HS-27A (cell line): ENCODE data around the gene SLC26A9.

Source experiments
- DNase-seq: peaks from one replicate; pipeline ENCODE4 v3.0.0-alpha.2; 2012; ENCODE audit warnings: low read depth, missing footprints

The SLC26A9 gene

DNA sequence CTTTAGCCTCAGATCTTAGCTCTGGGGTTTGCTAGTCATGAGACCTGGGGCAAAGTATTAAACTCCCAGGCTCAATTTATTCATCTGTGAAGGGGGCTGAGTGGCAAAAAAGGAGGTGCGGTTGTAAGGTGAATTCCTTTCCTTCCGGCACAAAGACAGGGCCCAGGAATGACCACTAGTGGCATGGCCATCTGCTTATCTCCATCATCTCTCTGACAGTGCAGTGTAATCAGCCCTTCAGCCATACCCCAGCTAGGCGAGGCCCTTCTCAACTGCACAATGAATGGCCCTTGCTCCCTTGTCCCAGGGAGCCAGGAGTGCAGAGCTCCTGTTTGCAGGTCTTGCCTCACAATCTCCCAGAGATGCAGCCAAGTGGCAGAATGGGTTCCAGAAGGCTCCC, 5.6 kb upstream of the SLC26A9 start:
- no peak for DNase-seq

DNA sequence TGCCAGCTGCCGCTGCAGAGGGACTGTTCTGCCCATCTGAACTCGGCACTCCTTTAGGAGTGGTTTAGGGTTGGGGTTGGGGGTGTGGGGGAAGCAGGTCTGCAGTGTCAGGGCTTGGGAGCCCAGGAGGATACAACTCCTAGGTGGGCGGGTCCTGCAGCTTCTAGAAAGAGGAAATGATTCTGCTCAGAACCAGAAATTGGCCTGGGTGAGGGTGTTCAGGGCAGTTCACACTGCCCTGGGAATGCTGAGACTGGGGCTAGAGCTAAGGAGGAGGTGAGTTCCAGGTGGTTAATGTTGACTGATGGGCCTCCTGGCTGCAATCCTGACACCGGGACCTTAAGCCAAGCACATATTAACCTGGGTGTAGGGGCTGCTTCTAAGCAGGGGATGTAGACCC, 4.8 kb upstream of the SLC26A9 start:
- no peak for DNase-seq

DNA sequence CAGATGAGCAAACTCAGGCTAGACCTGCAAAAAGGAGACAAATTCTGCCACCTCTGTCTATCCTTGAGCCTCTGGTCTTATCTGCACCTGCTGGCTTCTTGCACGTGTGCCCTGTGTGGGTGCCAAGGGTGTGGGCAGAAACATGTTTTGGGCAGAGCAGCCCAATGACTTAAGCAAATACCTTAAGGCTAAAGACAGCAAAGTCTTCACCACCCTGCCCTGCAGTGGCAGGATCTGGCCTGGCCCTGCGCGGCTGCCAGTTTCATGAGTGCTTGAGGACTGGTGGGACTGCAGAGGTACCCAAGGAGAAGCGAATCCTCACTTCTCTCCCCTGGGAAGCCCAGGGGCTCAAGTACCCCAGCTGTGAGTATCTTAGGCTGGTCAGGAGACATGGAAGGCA, 3.8 kb upstream of the SLC26A9 start:
- DNase-seq: no peak

DNA sequence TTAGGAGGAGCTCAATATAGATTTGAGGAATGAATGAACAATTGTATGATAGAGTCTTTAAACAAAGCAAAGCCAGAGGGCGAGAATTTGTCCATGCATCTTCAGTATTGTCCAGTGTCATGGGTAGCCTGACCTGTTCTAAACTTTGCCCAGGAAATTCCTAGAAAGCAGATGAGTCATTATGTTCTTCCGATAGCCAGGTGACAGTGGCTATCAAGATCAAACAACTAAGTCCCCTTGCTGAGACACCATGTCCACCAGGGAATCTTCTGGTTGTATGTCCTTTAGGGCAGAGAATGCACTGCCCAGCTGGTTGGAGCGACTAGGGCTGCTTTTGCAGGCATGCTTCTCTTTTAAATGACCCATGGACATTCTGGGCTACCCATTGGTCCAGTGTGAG, 1.8 kb upstream of the SLC26A9 start:
- no peak for DNase-seq

DNA sequence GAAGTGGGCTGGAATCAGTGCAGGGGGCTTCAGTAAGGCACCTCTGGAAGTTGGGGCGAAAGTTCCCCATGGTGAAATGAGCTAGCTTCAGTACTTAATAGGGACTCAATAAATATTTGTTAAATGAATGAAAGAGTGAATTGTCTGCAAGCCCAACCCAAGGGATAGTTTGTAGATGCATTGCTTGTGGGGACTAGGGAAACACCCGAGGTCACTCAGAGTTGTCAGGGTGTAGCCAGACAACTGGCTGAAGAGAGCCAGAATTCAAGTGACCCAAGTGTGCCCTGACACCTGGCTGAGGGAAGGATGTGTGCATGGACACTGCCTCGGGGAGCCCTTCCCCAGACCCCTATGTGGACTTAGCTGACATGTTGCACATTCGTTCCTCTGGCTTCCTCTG, 1.3 kb upstream of the SLC26A9 start:
- DNase-seq: no peak

DNA sequence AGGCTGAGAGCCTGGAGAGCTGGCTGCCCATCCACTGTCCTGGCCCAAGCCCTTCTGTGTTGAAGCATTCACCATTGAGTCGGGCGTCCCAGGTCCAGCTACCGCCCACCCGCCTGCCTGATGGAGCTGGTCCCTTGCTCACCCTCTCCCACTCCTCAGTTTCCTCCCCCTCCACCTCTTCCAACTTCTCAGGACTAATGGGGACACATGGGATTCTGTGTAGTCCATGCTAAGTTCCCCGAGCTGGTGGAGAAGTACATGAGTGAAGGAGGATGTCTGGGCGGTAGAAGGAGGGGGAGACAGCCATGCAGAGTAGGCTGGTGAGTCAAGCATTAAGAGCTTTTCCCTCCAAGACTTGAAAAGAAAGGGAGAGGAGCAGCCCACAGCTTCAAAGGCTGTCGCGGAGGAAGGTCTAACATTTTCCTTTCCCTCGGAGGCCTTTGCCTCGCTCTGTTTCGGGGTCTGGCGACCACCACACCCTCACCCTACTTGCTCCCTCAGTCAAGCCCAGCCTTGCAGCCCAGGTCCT, 561 bp downstream of the SLC26A9 start:
- DNase-seq: no peak

DNA sequence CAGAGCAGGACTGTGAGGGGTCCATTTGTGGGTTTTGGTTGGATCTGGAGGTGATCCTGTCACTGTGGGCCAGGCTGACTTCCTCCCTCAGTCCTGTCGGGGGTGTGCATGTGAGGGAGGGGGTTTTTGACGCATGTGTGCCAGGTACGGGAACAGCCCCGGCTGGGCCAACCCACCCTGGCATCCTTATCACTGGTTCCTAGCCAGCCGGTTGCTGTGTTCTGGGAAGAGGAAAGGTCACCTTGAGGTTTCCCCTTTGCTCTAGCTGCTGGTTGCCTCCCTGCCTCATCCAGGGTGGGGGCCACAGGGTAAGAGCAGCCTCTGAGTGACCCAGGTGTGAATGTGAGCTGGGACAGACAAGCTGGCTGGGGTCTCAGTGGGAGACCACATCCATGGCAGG, 2.5 kb downstream of the SLC26A9 start:
- no peak for DNase-seq

DNA sequence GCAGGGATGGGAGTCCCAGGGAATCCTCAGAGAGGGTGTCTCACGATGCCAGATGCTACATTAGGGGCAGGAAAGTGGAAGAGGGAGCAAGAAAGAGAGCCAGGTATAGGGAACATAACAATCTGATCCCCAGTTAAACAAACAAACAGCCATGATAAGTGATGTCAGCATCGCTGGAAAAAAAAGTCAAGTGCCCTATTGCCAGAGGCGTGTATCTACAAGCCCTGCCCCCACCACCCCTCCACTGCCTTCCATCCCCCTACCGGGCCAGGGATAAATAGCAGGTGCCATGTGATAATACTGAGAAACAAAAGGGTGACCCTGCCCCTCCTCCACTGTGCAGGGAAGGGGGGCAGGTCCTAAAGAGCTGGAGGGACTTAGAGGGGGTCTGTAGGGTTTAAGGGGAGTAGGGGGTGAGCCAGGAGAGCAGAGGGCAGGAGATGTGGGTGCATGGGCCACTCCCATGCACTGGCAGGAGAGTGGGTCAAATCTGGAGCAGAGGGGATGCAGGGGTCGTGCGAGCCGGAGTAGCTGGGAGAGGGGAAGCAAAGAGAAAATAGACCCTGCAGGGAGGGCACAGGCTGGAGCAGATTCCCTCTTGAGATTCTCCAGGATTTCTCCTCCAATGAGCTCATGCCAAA, 3.4 kb downstream of the SLC26A9 start:
- no peak for DNase-seq

DNA sequence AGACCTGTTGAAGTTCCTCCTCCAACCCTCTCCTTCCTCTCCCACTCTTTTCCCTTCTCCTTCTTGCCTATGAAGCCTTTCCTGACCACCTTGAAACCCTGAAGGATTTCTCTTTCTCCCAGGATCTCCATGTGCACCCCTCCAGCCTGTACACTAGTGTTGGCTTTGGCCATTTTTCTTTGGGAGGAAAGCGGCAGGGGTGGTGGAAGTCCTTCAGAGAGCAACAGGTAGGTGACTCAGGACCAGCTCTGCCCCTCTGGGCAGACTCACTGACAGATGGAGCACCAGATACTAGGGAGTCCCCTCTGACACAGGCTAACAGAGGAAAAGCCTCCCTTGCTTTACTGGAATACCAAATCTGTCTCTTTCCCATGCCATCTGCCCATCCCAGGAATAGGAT, 4.6 kb downstream of the SLC26A9 start:
- DNase-seq: no peak

DNA sequence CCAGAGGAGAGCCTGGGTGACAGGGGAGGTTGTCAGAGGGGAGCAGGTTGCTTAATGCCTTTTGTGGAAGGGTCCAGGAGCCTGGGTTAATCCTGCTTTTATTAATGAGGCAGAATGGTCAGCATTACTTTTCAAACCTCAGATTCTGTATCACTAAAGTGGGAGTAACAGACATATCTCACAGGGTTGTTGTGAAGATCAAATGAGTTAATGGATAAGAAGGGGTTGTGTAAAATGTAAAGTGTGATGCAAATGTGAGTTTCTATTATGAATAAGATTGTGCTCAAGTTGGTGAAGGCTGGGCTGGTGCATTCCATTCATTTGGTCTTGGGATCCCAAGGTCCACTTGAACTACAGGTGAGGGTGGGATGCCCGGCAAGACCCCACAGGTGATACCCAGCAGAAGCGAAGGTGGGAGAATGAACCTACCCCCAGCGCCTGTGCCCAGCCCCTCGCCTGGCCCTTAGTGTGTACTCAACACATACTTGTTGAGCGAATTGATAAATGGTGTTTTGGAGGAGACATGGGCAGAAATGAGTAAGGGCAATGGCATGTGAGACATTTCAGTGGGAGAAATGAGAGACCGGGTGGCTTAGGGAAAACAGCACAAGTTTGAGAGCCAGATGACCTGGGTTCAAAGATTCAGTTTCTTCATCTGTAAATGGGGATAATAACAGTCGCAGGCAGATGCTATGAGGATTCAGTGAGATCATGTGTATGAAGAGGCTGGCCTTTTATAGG, 6.2 kb downstream of the SLC26A9 start:
- peak; percentile 75 for DNase-seq

DNA sequence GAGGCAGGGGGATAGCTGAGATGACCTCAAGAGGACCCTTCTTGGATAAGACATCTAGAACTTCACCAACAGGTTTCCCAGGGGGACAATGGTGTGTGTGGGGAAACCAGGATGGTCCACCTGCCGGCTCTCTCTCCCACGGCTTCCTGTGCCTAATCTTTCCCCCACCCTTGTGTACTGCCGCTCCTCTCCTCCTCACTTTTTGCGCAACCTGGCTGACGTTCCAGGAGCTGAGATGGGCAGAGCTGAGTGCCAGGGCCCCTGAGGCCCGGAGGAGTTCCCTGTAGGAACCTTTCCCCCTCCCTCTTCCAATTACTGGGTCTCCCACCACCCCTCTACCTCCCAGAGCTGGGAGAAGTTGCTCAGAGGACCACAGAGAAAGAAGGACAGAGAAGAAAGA, 6.9 kb downstream of the SLC26A9 start:
- DNase-seq: no peak

DNA sequence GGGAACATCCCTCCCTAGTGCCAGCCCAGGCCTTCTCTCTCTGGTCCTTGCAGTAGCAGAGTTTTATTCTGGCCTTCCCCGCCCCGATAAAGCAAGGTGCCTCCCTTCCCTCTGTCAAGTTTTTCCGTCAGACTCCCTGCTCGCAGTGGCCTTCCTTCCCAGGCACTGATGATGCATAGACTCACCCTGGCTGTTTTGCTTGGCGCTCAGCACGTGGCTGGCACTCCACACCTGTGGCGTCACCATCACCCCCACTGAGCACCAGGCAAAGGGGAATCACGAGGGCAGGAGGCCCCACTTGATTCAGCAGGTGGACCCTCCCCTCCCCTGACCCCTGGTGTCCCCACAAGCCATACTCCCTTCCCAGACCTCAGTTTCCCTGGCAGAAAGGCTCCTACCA, 7.4 kb downstream of the SLC26A9 start:
- DNase-seq: no peak

DNA sequence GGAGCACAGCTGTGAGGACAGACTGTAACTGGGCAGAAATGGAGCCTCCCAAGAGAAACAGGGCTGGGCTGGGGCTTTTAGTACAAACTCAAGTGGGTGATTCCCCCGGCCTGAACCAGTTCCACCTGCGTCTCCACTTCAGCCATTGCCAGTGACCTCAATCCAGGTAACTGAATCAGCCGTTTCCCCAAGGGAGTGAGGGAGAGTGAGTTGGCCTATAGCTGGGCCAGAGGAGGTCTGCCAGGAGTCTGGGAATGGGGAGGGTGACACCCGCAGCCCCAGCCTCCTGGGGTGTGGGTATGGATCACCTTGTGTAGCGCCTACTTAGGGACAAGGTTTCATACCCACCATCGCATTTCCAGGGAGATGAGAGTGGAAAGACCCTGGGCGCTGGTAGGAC, 8.5 kb downstream of the SLC26A9 start:
- DNase-seq: no peak

DNA sequence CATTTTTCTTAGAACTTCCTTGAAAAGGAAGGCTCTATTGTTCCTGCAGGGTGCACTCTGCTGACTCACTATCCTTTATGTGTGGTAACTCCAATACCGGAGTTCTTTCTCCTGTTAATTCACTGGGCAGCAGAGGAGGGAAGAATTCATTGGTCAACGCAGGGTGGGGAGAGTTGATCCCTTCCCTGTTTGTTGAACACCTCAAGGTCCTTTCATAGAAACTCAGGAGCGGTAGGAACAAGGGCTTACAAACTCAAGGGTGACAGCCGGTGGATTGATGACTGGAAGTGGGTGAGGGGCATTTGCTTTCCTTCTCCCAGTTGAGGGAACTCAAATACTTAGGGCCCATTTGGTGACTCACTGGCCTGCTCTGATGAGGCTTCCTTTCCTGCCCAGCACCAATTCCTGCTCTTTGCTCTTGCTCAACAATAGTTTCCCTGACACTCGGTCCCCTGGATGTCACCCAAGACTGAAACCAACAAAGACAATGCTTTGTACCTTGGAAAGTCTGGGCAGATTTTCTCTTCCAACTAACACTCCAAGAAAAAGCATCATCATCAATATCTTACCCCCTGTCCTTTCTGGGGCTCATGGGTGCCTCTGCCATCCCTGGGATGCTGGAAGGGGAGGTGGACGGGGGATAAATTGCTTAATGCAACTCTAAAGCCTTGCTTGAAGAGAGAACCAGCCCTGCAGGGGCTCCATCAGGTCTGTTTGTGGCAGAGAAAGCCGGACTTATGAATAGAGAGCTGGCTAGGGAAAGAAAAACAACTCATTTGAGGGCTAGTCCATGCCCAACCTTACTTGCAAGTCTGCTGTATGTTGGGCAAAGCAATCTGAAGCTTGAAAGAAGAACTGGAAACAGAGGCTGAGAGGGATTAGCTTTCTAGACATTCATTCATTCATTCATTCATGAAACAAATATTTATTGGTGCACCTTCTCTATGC, 9.3 kb downstream of the SLC26A9 start:
- no peak for DNase-seq

DNA sequence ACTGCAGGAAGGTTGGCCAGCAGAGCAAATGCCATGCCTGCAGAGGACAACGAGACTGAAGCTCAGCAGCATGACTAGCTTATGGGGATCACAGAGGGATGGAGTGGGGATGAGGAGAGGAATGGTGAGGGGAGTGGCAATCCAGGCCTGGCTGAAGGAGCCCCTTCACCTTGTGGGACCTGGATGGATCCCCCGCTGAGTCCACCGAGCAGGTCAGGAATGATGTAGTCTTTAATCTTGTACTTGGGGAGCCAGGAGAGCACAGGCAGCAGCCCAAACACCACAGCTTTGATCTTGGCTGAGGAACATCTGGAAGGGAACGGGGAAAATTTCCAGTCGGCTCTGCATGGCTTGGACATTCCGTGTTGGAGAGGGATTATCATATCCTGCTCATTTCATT, 10.5 kb downstream of the SLC26A9 start:
- DNase-seq: no peak

DNA sequence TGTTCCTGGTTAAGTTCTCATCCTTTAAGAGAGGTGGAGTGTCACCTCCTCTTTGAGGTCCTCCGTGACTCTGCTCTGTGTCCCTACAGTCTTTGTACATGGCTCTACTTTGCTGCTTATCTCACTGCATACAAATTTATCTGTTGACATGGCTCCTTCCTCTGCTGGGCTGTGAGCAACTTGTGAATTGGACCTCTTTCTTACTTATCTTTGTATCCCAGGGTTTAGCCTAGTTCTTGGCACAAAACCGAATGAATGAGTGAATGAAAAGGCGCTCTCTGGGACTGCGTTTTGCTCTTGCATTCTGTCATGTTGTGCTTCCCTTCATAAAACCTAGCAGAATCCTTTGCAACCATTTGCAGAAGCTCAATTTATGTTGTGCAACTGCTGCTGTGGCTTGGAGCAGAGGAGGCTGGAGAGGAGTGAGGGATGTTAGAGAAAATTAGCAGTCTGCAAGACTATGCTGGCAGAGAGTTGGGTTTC, 12.4 kb downstream of the SLC26A9 start:
- DNase-seq: no peak

DNA sequence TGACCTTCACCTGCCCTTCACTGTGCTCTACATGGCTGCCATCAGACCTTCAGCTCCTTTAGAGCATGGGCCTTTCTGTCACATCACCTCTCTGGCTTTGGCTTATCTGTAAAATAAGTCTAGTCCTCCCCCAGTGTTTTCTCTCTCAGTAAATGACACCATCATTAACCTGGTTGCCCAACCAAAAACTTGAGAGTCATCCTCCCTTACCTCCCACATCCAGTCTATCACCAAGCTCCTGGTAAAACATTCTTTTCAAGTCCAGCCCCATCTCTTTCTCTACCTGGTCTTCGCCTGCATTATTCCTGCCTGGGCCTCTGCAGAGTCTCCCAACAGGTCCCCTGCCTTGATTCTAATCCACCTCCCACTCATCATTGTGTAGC, 13.1 kb downstream of the SLC26A9 start:
- no peak for DNase-seq

DNA sequence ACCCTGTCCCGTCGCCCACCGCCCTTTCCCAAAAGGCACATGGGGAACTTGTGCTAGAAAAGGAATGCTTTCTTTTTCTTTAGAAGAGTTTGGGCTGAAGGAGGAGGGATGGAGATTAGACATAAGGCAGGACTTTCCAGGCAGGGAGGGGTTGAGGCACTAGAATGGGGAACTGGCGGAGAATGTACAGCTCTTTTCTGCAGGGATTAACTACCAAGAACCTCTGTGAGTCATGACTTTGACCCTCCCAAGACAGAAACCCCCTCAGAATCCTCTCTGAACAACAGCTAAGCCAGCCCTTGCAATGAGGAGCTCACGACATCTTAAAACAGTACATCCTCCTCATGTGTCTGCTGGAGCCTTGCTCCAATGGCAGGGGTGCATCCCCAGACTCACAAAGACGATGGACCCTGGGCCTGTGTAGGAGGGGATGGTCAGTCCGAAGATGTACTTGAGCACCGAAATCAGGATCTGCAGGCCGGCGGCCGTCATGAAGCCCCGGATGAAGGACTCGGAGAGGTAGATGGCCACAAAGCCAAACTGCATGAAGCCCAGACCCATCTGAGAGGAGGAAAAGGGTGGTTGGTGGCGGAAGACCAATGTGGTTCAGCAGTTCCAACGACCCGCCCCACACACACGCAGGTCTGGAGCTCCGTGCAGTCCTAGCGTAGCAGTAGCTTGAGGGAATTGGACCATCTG, 13.6 kb downstream of the SLC26A9 start:
- DNase-seq: no peak

DNA sequence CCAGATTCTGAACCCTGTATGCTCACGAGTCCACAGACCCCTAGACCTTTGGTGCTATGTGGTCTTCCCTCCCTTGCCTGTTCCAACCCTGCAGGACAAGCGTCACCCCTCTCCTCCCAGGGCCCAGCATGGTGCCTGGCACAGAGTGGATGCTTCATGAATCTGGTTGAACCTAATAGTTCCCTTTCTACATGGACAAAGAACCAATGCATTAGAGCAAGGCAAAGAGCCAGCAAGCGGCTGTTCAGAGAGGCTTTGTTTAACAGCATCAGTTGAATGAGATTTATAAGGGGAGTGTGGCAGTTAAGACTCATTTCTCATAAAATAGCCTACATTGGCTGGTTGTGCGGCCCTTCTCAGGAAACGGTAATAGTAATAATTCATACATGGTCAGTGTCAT, 14.9 kb downstream of the SLC26A9 start:
- DNase-seq: no peak

DNA sequence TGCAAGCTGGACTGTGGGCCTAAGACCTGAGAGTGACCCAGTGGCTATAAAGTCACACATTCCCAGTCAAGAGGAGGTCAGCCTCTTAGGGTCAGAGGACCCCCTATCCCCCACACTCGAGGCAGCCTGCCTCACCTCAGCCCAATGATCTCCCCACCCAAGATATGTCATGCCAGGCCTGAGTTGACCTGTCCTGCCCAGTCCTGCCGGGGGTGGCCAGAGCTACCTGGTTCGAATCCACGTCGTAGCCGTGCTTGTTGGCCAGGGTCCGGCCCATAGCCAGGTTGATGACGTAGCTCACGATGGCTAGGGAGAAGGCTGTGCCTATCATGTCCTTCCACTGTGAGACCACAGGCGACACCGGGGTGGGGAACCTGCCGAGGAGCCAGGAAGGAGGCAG, 15.6 kb downstream of the SLC26A9 start:
- DNase-seq: no peak

DNA sequence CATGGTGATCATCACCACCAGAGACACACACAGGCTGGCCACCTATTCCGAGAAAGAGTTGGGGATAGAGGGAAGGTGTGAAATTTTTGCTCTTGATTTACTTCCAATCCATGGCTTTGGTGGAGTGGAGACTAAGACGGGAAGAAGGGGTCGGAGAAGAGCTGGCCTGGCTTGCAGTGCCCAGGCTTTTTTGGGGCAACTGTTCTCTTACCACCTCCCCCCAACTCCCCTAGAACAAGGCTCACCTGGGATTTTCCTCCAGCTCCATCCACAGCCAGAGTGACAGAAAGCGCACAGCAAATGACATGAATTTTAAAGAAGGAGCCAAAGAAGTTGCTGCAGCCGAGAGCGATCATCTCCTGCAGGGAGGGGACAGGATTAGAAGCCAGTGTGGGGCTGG, 16.0 kb downstream of the SLC26A9 start:
- no peak for DNase-seq

DNA sequence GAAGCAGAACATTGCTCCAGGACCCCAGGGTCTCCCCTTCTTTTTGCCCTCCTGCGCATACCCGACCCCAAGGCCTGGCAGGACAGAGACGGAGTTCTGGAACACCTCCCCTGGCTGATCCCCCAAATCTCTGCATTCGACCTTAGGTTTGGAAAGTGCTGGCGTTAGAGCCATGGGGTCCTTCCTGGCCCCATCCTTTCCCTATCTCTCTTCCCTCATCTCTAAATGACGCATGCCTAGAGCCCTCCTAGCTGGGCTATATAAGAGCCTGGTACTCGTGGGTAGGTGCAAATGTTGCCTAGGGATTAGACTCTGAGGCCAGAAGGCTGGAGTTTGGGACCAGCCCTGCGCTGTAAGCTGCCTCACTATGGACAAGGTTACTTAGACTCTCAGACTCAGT, 16.6 kb downstream of the SLC26A9 start:
- no peak for DNase-seq
